Gastroesophageal sphincter (tissue), 4 donors: ENCODE results near the gene STS. TPM values are rescaled to one million over a fixed set of nuclear protein-coding genes. Genes with fewer than 3 reads are reported as not detected.

Experiments used
- ATAC-seq: fragments of 150-250 bp; one replicate; pipeline ENCODE4 v1.9.1; 2016; ENCODE audit warnings: mild to moderate bottlenecking, moderate library complexity
- H3K27ac ChIP-seq, 4 donors: fragments of 200-600 bp; sonication (generic) in 3 of 4; 1 replicate in 3 of 4; 2 replicates in 1 of 4; pipeline ENCODE4 v1.5.1; 2016 to 2019
- H3K27me3 ChIP-seq: fragments of 200-600 bp; sonication (generic); one replicate; pipeline ENCODE4 v1.5.1; 2019
- H3K36me3 ChIP-seq, 2 donors: fragments of 200-600 bp; sonication (generic); one replicate each; pipeline ENCODE4 v1.5.1; 2019; ENCODE audit warnings: control low read depth in 1 of 2
- H3K4me1 ChIP-seq, 3 donors: fragments of 200-600 bp; sonication (generic); 1 replicate in 2 of 3; 2 replicates in 1 of 3; pipeline ENCODE4 v1.5.1; 2016 to 2019; ENCODE audit warnings: control low read depth in 2 of 3
- H3K4me3 ChIP-seq, 2 donors: fragments of 200-600 bp; sonication (generic); one replicate each; pipeline ENCODE4 v1.5.1; 2019; ENCODE audit warnings: mild to moderate bottlenecking in 1 of 2, moderate library complexity in 1 of 2
- H3K9me3 ChIP-seq, 3 donors: fragments of 200-600 bp; sonication (generic); one replicate each; pipeline ENCODE4 v1.5.1; 2017 to 2019; ENCODE audit warnings: control low read depth in 2 of 3
- EP300 ChIP-seq: sonication (generic); formaldehyde crosslinking; IDR thresholded peaks from one replicate; pipeline ENCODE4 v1.6.1; 2017; ENCODE audit warnings: antibody characterized with exemption, mild to moderate bottlenecking
- POLR2A ChIP-seq, 2 donors: fragments of 450-650 bp; IDR thresholded peaks; one replicate each; pipeline ENCODE4 v1.6.1; 2017; ENCODE audit warnings: antibody characterized with exemption in 2 of 2, mild to moderate bottlenecking in 2 of 2, moderate library complexity in 1 of 2
- POLR2AphosphoS5 ChIP-seq: sonication (generic); formaldehyde crosslinking; IDR thresholded peaks from one replicate; pipeline ENCODE4 v1.6.1; 2017; ENCODE audit warnings: antibody characterized with exemption
- WGBS, 2 donors: methylation state at CpG; one replicate each; pipeline ENCODE4 v1.1.5; 2018; ENCODE audit warnings: low coverage in 1 of 2; 5-methylcytosine and 5-hydroxymethylcytosine counted together
- small RNA-seq, 4 donors: library from RNA; depleted of rRNA; stranded (forward); fragments of <200 nt; gene quantifications; one replicate each; pipeline ENCODE3, GENCODE V24; 2016
- total RNA-seq, 4 donors: library from RNA; depleted of rRNA; stranded (reverse); fragments of >200 nt; gene quantifications; one replicate each; pipeline ENCODE4 v1.1.0, GENCODE V29; 2016
- TF ChIP-seq, protein P1 (sequence below), 4 experiments: fragments of 200-600 bp in 2 of 4; fragments of 450-650 bp in 2 of 4; sonication (generic) in 1 of 4; IDR thresholded peaks; one replicate each; pipeline ENCODE4 v1.5.1; 2017 to 2019; ENCODE audit warnings: antibody characterized with exemption in 4 of 4, mild to moderate bottlenecking in 2 of 4, moderate library complexity in 2 of 4

Gene STS
- total RNA-seq, 4 donors from 2014 or later, result 4.0 to 9.3 (median 5.7) TPM

- Histone ChIP-seq H3K27ac (no peak overlapping the region), H3K9me3 (no peaks in the 10 kb centered on the region), H3K4me1 (no peaks in the 10 kb centered on the region), H3K4me3 (no peak overlapping the region), H3K36me3 (no peaks in the 10 kb centered on the region), H3K27me3 (no peaks in the 10 kb centered on the region)
- TF ChIP-seq POLR2AphosphoS5, result no peak
- no peak for TF ChIP-seq EP300
- TF ChIP-seq POLR2A (IDR thresholded peaks at IDR 0.05), result no peak
- TF ChIP-seq, protein P1, sequence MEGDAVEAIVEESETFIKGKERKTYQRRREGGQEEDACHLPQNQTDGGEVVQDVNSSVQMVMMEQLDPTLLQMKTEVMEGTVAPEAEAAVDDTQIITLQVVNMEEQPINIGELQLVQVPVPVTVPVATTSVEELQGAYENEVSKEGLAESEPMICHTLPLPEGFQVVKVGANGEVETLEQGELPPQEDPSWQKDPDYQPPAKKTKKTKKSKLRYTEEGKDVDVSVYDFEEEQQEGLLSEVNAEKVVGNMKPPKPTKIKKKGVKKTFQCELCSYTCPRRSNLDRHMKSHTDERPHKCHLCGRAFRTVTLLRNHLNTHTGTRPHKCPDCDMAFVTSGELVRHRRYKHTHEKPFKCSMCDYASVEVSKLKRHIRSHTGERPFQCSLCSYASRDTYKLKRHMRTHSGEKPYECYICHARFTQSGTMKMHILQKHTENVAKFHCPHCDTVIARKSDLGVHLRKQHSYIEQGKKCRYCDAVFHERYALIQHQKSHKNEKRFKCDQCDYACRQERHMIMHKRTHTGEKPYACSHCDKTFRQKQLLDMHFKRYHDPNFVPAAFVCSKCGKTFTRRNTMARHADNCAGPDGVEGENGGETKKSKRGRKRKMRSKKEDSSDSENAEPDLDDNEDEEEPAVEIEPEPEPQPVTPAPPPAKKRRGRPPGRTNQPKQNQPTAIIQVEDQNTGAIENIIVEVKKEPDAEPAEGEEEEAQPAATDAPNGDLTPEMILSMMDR (IDR thresholded peaks at IDR 0.05), result no peak
- WGBS, 2 donors, result 95 to 98% methylated on average over 11 of the region's 11 CpGs
- ATAC-seq, result no peak
These were observed 47.1 kb downstream of the STS start for GRCh38 chrX:7194606-7195005.

Small RNA genes within 50 kb of the gene (small RNA-seq; reads per million reads assigned to genes)
- 0 reads per million in 4 donors for gene MIR4767

Other genes starting within 250 kb of the STS start
- 10 to 100 TPM in 1 of 4 donors, 1 to 10 TPM in 3; 4.8 to 10.5 (median 8.1) TPM for gene PUDP, start 441 bp downstream of the STS start, total RNA-seq